NCI-H2081 (cell line): ENCODE measurements around the gene SLC15A3.

ENCODE experiments used
- DNase-seq, 2 experiments: peaks; one replicate each; lab custom pipeline; 2025; lab: John Stamatoyannopoulos, UW

Gene SLC15A3

GRCh38 chr11:60945295-60945667 is 6.7 kb downstream of the SLC15A3 start:
- no peak for DNase-seq

- no peak for DNase-seq
These were observed 7.3 kb downstream of the SLC15A3 start for GRCh38 chr11:60944490-60945294.

- DNase-seq: peak; percentile 54 to 71
These were observed 8.9 kb downstream of the SLC15A3 start for GRCh38 chr11:60942970-60943565.

- peak; percentile 11 to 49 for DNase-seq
These were observed 9.8 kb downstream of the SLC15A3 start for GRCh38 chr11:60942219-60942618.

- no peak for DNase-seq
These were observed 10.4 kb downstream of the SLC15A3 start for GRCh38 chr11:60941371-60942119.

- DNase-seq: no peak
These were observed 12.1 kb downstream of the SLC15A3 start for GRCh38 chr11:60939855-60940254.

- DNase-seq: no peak
These were observed 12.7 kb downstream of the SLC15A3 start for GRCh38 chr11:60939301-60939700.

- no peak for DNase-seq
These were observed 13.5 kb downstream of the SLC15A3 start for GRCh38 chr11:60938500-60938899.

GRCh38 chr11:60937811-60938210 is 14.2 kb downstream of the SLC15A3 start:
- DNase-seq: no peak

GRCh38 chr11:60937144-60937527 is 14.8 kb downstream of the SLC15A3 start:
- no peak for DNase-seq

GRCh38 chr11:60936467-60937143 is 15.4 kb downstream of the SLC15A3 start:
- no peak for DNase-seq

GRCh38 chr11:60935676-60936442 is 16.1 kb downstream of the SLC15A3 start:
- DNase-seq: no peak

GRCh38 chr11:60934790-60935605 is 17.0 kb downstream of the SLC15A3 start:
- DNase-seq: no peak

- DNase-seq: no peak
These were observed 17.7 kb downstream of the SLC15A3 start for GRCh38 chr11:60934124-60934789.

GRCh38 chr11:60933416-60934123 is 18.4 kb downstream of the SLC15A3 start:
- no peak for DNase-seq

GRCh38 chr11:60932605-60933356 is 19.2 kb downstream of the SLC15A3 start:
- no peak for DNase-seq

- DNase-seq: no peak
These were observed 20.1 kb downstream of the SLC15A3 start for GRCh38 chr11:60931917-60932316.

GRCh38 chr11:60930394-60930793 is 21.6 kb downstream of the SLC15A3 start:
- no peak for DNase-seq

GRCh38 chr11:60929764-60930163 is 22.2 kb downstream of the SLC15A3 start:
- DNase-seq: no peak
